Eye (tissue), 1 donor: ENCODE measurements around the gene SLC35A2.
A peak's percentile ranks its signal among the peaks of the same experiment; 100 is the strongest.

Experiments
- DNase-seq: peaks from one replicate; pipeline ENCODE4 v3.0.0-alpha.2; 2015

Gene SLC35A2

DNA sequence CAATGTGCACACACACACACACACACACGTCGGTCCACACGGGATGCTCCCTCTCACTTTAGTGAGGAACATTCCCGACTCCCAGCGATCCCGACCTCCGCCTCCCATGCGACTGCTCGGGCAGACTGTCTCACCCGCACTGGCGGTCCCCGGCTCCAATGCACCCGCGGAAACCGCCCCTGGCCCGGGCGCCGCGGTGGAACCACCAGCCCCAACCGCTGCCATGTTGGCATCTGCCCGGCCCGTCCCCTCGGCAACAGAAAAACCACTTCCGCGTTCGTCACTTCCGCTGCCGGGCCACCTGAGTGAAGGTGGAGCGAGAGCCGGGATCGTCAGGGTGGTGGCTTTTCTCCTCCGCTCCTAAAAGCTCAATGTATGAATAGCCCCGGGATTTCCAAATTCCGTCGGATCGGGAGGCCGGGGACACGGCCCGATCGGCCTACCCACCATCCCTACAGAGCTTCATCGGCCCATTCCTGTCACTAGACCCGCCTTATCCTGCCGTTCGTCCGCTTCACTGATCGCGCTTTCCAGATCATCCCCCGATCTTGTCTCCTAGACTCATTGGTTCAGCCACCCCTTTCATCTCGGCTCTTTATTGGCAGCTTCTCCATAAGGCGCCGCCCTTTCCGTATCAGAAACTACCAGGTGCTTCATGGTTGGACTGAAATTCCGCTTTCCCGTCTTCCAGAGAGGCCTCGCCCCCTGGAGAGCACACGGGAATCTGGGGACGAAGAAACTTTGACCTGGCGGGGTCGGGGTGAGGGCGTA lies at the start of gene SLC35A2:
Gene SLC35A2 (minus strand): TSS at position 235 of the 771 bp plus-strand sequence. CDS start 10 bp downstream, at position 225.
- DNase-seq, result peak; percentile 92

- DNase-seq, result no peak
Observed at GRCh38 chrX:48960291-48960690, 48.8 kb upstream of the SLC35A2 start.

DNA sequence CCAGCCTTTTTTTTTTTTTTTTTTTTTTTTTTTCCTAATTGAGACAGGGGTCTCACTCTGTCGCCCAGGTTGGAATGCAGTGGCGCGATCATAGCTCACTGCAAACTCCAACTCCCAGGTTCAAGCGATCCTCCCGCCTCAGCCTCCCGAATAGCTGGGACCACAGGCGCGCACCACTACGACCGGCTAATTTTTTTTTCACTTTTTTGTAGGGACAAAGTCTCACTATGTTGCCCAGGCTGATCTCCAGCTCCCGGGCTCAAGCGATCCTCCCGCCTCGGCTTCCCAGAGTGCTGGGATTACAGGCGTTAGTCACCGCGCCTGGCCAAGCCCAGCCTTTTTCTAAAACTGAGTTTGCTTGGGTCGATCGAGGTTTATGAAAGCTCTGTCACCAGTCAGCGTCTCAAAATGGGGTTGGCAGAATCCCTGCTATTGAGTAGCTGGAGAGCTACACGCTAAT lies 47.2 kb upstream of the SLC35A2 start:
- no peak for DNase-seq

DNA sequence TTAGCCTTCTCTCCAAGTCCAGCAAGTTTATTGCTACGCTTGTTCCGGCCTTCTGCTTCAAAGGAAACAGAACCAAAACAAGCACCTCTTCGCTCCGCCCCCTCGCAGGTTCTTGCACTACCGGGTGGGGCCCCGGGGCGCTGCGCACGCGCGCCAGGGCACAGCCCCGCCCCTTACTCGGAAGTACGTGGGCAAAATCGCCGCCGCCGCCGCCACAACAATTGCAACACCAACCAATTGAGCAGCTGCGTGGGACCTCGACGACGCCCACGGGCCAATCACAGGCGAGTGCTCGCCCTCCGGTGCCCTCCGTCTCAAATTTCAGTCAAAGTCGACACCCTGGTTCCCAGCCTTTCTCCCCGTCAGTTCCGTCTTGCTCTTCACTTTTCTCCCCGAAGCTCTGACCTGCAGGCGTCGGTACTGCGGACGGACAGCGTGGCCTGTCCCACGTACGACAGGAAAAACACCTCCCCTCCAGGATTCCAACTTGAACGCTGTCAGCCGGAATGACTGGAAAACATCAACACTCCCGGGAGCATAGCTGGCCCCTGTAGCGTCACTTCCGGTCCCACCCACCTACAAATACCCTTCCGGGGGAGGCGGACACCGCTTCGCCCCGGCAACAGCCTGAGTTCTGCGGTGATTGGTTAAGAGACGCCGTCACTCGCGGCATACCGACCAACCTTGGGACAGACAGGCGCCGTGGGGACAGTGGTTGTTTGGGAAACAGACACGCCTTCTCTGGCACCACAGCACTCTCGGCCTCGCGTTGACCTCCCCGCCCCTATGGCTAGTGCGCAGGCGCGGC lies 46.6 kb upstream of the SLC35A2 start:
- peak; percentile 97 for DNase-seq

- no peak for DNase-seq
Observed at GRCh38 chrX:48957477-48957826, 46.0 kb upstream of the SLC35A2 start, which contains the start of gene OTUD5. OTUD5 (minus strand) TSS chrX:48957607; CDS start chrX:48957570, 37 bp downstream.

- DNase-seq, result no peak
Observed at GRCh38 chrX:48956728-48957414, 45.4 kb upstream of the SLC35A2 start.

DNA sequence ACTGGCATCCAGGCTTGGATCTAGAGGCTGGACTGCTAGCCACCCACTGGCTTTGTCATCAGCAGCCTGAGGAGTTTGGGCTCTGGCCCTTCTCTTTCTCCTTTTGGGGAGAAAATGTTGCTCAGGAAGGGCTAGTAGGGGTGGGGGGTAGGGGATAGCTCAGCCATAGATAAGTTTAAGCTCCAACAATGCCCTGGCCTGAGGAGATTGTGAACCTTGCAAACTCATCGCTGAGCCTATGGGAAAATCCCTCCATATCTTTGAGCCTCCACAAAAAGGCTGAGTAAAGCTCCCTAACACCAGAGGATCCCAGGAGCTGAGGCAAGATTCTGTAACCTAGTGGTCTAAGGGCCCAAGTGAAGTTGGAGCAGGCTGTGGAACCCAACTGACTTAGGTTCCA lies 37.1 kb upstream of the SLC35A2 start:
- no peak for DNase-seq

DNA sequence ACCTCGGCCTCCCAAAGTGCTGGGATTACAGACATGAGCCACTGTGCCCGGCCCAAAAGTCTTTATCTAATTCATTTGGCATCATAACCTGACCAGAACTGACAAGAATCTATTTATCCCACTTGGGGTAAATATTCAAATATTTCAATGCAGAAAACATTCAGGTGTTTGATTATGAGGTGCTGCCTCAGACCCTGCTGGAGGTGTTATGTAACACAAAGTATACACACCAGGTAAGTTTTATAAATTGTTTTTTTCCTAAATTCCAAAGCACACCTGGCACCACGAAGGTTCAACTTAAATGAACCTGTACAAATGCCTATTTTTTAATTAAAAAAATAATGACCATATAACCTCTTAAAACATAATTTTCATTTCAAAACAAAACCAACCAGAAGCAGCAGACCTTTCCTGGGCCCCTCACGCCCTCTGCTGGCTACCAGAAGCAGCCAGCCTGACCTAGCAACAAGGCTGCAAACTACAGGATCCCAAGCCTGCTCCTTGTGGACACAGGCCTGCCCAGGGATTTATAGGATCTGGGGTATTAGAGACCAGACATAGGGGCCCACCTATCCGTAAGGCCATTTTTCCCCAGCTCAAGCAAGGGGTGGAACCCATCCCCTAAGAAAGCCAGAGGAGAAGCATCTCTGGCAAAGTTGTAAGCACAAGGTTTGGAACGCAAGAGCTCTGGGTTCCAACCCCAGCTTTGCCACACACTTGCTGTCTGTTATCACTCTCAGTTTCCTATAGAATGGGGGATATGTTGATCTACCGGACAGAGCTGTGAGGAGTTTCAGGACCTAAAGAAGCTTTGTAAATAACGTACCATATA lies 34.3 kb upstream of the SLC35A2 start:
- DNase-seq, result peak; percentile 59

GRCh38 chrX:48942895-48943294 lies 31.4 kb upstream of the SLC35A2 start:
- DNase-seq, result no peak

- DNase-seq, result no peak
Observed at GRCh38 chrX:48940404-48940955, 29.0 kb upstream of the SLC35A2 start.

GRCh38 chrX:48939524-48940228 lies 28.2 kb upstream of the SLC35A2 start:
- no peak for DNase-seq

DNA sequence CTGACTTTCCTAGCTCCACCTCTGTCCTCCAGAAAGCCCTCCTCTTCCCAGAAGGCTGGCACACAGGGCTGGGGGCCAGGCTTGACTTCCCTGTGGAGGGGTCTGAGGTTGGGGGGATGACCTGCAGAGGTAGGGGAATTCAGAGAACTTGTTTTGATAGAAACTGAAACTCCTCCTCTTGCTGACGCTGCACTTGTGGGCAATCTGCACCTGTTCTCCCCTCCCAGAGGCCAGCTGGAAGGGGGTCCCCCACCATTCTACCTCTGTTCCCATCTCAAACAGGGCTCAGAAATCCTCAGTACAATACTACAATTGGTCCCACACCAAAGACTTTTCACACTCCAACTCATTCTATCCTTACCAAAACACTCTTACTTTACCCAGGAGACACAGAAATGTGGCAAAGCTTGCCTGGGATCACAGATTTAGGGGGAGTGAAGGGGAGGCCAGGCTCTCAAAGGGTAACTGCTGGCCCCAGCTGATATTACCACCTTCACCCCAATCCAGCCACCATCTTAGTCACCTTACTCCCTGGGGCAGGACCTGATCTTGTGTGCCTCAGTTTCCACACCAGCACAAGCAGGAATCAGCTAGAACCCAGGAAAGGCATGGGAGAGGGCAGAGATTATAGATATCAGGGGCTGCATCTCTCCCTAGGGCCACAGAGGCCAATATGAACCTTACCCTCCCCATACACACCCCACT lies 27.4 kb upstream of the SLC35A2 start:
- DNase-seq, result no peak

DNA sequence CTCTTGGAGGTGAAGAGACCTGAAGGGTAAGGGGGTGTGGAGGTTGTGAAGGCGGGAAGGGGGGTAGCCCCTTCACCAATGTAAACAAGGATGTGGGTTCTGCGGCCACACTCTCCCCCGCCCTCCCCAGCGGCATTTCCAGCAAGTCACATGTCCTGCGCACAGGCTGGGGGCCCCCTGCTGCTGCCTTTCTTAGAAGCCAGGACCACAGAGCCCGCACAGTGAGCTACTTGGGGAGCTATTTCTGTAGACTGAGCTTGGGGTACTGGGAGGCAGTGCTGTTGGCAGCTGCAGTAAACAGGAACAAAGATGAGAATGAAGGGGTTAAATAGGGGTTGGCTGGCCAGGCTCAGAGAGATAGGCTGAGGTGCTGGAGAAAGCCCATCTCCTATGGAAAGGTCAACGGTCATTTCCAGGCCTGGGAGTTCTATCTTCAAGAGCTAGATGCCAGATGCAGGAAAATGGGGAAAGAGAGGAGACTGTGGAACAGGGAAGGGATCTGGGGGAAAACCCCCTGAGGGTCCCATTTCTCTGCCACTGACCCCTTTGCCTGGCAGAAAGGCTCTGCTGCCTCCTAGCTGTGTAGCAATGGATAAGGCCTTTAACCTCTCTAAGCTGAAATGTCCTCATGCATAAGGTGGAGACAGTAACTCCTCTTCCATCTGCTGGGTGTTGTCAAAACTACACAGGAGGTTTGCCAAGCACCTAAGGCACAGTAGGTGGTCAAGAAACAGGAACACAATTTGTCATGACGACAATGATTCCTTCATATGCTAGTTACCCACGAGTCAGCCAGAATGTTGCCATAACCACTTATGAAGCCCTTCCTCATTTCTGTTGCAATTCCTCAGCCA lies 25.8 kb upstream of the SLC35A2 start:
- DNase-seq, result peak; percentile 2

DNA sequence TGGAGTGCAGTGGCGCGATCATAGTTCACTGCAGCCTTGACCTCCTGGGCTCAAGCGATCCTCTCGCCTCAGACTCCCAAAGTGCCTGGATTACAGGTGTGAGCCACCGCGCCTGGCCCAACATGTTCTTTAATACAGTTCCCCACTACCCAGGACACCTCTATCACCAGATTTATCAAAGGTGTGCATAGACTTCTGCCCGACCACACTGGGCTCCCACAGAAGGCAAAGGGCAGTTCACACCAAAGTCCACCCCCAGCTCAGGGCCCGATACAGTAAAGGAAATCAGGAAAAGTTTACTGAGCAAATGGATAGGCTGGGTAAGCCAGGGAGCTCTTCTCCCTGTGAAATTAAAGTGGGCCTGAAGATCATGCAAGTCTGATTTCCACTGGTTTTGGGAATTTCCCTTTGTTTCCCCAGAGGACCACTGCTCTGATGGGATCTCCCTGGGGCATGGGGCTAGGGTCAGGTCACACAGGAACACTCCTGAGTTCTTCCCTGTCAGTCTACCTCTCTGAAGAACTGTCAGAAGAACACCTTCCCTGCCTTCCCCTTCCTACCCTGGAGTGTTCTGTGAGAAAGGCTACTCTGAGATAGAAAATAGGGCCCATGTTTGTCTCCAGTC lies 25.1 kb upstream of the SLC35A2 start:
- no peak for DNase-seq

- DNase-seq, result no peak
Observed at GRCh38 chrX:48935301-48935670, 23.8 kb upstream of the SLC35A2 start.

DNA sequence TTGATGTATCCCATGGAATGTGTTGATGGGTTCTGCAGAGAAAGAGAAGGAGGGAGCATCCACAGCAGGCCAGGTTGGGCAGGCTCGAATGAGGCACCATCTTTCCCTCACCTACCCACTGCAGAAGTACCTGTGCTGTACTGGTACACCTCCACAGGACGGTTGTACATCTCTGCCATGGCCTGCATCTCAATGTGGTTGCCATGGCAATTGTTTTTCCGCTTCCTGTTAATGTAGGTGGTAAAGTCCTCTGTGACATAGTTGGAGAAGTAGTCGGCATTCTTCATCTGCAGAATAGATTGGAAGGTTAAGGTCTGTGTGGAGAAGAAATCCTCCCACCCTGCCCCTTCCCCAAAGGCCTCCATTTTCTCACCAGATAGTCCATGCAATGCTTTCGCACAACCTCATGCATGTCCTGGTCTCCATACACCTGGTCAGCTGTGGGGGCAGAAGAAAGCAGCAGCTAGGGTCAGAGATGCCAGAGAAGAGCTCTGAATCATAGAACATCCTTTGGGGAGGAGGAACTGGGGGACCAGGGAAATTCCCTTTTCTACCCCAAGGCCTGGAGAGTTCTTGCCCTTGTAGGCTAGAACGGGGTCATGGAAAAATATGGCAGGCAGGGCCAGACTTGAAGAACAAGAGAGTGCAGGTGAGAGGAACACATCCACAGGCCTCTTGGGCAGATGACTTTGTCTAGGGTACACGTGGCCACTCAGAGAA lies 23.3 kb upstream of the SLC35A2 start:
- DNase-seq, result no peak

DNA sequence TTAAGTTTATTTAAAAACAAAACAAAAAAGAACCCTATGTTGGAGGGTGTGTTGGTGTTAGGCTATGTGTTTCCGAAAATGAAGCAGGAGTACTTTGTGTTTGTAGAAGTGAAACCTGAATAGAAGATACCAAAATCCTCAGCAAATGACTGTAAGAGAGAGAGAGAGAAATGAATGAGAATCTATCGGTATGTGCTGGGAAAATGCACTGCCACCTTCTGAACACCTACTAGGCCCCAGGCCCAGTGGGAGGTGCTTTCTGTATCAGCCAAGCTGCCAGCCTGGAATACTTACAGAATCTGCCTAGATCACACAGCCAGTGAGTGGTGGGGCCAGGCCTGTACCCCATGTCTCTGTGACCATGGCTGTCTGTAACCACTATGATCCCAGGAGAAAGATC lies 22.3 kb upstream of the SLC35A2 start:
- no peak for DNase-seq

DNA sequence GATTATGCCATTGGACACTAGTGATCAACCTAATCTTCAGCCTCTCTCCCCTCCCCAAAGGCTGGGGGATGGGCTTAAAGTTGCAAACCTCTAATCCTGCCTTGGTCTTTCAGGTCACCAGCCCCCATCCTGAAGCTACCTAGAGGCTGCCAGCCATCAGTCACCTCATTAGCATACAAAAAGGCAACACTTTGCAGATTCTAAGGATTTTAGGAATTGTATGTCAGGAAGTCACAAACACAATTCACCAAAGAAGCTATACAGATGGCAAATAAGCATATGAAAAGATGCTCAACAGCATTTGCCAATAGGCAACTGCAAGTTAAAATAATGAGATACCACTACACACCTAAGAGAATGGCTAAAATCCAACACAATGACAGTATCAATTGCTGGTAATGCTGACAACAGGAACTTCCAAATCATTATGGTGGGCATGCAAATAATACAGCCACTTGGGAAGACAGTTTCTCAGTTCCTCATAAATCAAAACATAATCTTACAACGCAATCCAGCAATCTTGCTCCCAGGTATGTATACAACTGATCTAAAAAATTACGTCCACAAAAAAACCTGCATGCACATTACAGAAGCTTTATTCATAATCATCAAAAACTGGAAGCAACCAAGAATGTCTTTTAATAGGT lies 16.4 kb upstream of the SLC35A2 start:
- no peak for DNase-seq
